GM18517 (cell line): ENCODE data around the gene RIBC2.

Source experiments
- ATAC-seq: cut with Tn5 transposase; IDR thresholded peaks from one replicate; pipeline ENCODE4 v1.9.1; 2021; ENCODE audit warnings: mild to moderate bottlenecking, moderate library complexity; ENCODE audit not compliant: unreplicated experiment

Gene RIBC2

GRCh38 chr22:45470871-45471270, 57.4 kb downstream of the RIBC2 start:
- ATAC-seq, result no peak

- ATAC-seq, result no peak
Measured at GRCh38 chr22:45472426-45472825, 58.9 kb downstream of the RIBC2 start.

- no peak for ATAC-seq
Measured at GRCh38 chr22:45473626-45474237, 60.2 kb downstream of the RIBC2 start.

GRCh38 chr22:45475063-45475747, 61.7 kb downstream of the RIBC2 start:
- ATAC-seq, result no peak

GRCh38 chr22:45475851-45476514, 62.5 kb downstream of the RIBC2 start:
- ATAC-seq, result no peak

GRCh38 chr22:45476814-45477213, 63.3 kb downstream of the RIBC2 start:
- ATAC-seq, result no peak

GRCh38 chr22:45477366-45478107, 64.0 kb downstream of the RIBC2 start:
- no peak for ATAC-seq

- no peak for ATAC-seq
Measured at GRCh38 chr22:45478108-45478771, 64.7 kb downstream of the RIBC2 start.

GRCh38 chr22:45480717-45481116, 67.2 kb downstream of the RIBC2 start:
- ATAC-seq, result no peak

GRCh38 chr22:45481661-45482060, 68.2 kb downstream of the RIBC2 start:
- ATAC-seq, result no peak
